Neural cell (in vitro differentiated cells): Measurements from ENCODE around the gene SCYL3. TPM values are rescaled to one million over a fixed set of nuclear protein-coding genes. Genes with fewer than 3 reads are reported as not detected.

Source experiments
- H2AFZ ChIP-seq: fragments of 200-600, 300-800 bp; sonication (generic), shearing (Covaris generic); 2 replicates; pipeline ENCODE4 v1.6.0; 2014; ENCODE audit warnings: low read depth, mild to moderate bottlenecking, antibody characterized with exemption, low read length, moderate library complexity
- H3F3A ChIP-seq: fragments of 200-600 bp; shearing (Covaris generic); 2 replicates; pipeline ENCODE4 v1.6.1; 2016; ENCODE audit warnings: mild to moderate bottlenecking, moderate library complexity, mixed read lengths, antibody characterized with exemption, low read length; ENCODE audit not compliant: insufficient read depth, poor library complexity, severe bottlenecking
- H3K27ac ChIP-seq: fragments of 200-600, 300-800 bp; sonication (generic), shearing (Covaris generic); 2 replicates; pipeline ENCODE4 v1.5.1; 2014; ENCODE audit warnings: mild to moderate bottlenecking, low read length, moderate library complexity
- H3K27me3 ChIP-seq: fragments of 300-800, 200-600 bp; sonication (generic), shearing (Covaris generic); 2 replicates; pipeline ENCODE4 v1.6.0; 2014; ENCODE audit warnings: mild to moderate bottlenecking, low read depth, low read length, moderate library complexity; ENCODE audit not compliant: insufficient read depth
- H3K36me3 ChIP-seq: fragments of 300-800, 200-600 bp; sonication (generic), shearing (Covaris generic); 2 replicates; pipeline ENCODE4 v1.5.1; 2014; ENCODE audit warnings: mild to moderate bottlenecking, antibody characterized with exemption, low read length, moderate library complexity; ENCODE audit not compliant: insufficient read depth
- H3K4me2 ChIP-seq: fragments of 300-800, 200-600 bp; sonication (generic), shearing (Covaris generic); 2 replicates; pipeline ENCODE4 v1.6.0; 2014; ENCODE audit warnings: mild to moderate bottlenecking, low read length
- H3K4me3 ChIP-seq: fragments of 300-800, 200-600 bp; sonication (generic), shearing (Covaris generic); 2 replicates; pipeline ENCODE4 v1.5.1; 2014; ENCODE audit warnings: mild to moderate bottlenecking, low read length, moderate library complexity
- H3K79me2 ChIP-seq: fragments of 200-600 bp; shearing (Covaris generic); replicated peaks from 2 replicates; pipeline ENCODE4 v1.6.0; 2014; ENCODE audit warnings: mild to moderate bottlenecking, low read length, moderate library complexity; ENCODE audit not compliant: insufficient read depth
- H3K9ac ChIP-seq: fragments of 300-800, 200-600 bp; sonication (generic), shearing (Covaris generic); 2 replicates; pipeline ENCODE4 v1.6.1; 2016; ENCODE audit warnings: mild to moderate bottlenecking, low read length, mixed read lengths
- H3K9me2 ChIP-seq: fragments of 200-600 bp; shearing (Covaris generic); 2 replicates; pipeline ENCODE4 v1.6.1; 2016; ENCODE audit warnings: mild to moderate bottlenecking, low read length, mixed read lengths; ENCODE audit not compliant: insufficient read depth
- H3K9me3 ChIP-seq: fragments of 200-600, 300-800 bp; sonication (generic), shearing (Covaris generic); 2 replicates; pipeline ENCODE4 v1.6.1; 2016; ENCODE audit warnings: mild to moderate bottlenecking, mixed run types, low read length, moderate library complexity, mixed read lengths
- H4K20me1 ChIP-seq: fragments of 200-600 bp; shearing (Covaris generic); 2 replicates; pipeline ENCODE4 v1.6.1; 2016; ENCODE audit warnings: mild to moderate bottlenecking, mixed run types; ENCODE audit not compliant: insufficient read depth
- CTCF ChIP-seq: fragments of 450-650 bp; IDR thresholded peaks from 2 replicates; pipeline ENCODE4 v1.5.1; 2014; ENCODE audit warnings: antibody characterized with exemption, mild to moderate bottlenecking, moderate library complexity; ENCODE audit not compliant: poor library complexity, severe bottlenecking
- EP300 ChIP-seq: fragments of 450-650 bp; conservative IDR thresholded peaks from 2 replicates; pipeline ENCODE4 v1.6.1; 2014; ENCODE audit warnings: antibody characterized with exemption, mild to moderate bottlenecking, moderate library complexity; ENCODE audit not compliant: poor library complexity, severe bottlenecking
- EZH2 ChIP-seq: fragments of 200-600, 300-800 bp; shearing (Covaris generic), sonication (generic); IDR thresholded peaks from 2 replicates; pipeline ENCODE4 v1.6.1; 2014; ENCODE audit warnings: antibody characterized with exemption, low read length, borderline replicate concordance, mild to moderate bottlenecking; ENCODE audit not compliant: insufficient read depth, poor library complexity, severe bottlenecking
- MXI1 ChIP-seq: fragments of 450-650 bp; conservative IDR thresholded peaks from 2 replicates; pipeline ENCODE4 v1.6.1; 2014; ENCODE audit warnings: antibody characterized with exemption, mild to moderate bottlenecking; ENCODE audit not compliant: poor library complexity, severe bottlenecking
- POLR2AphosphoS5 ChIP-seq: IDR thresholded peaks from 2 replicates; pipeline ENCODE4 v1.6.1; 2012
- RAD21 ChIP-seq: fragments of 450-650 bp; conservative IDR thresholded peaks from 2 replicates; pipeline ENCODE4 v1.6.1; 2014; ENCODE audit warnings: antibody characterized with exemption, mild to moderate bottlenecking, moderate library complexity
- REST ChIP-seq: IDR thresholded peaks from 2 replicates; pipeline ENCODE4 v1.6.1; 2012; ENCODE audit warnings: borderline replicate concordance
- TAF1 ChIP-seq: IDR thresholded peaks from 2 replicates; pipeline ENCODE4 v1.6.1; 2012; ENCODE audit warnings: low read depth
- polyA plus RNA-seq: library from polyadenylated mRNA; depleted of rRNA; stranded (reverse); fragments of >200 nt; gene quantifications from 2 replicates; pipeline ENCODE4 v1.2.3, GENCODE V29; 2014

The SCYL3 gene
- polyA plus RNA-seq, 1 donor from 2014 or later: 13.1 TPM

GRCh38 chr1:169849346-169850022 lies 44.2 kb downstream of the SCYL3 start:
- no peaks in the 10 kb centered on the region for H3K79me2 ChIP-seq
- no peaks in the 10 kb centered on the region for H3K27me3 ChIP-seq
- H3K9me2 ChIP-seq: no peaks in the 10 kb centered on the region
- peaks cover 4% of the 10 kb centered on the region for H3K36me3 ChIP-seq
- H3K9me3 ChIP-seq: no peaks in the 10 kb centered on the region
- H2AFZ ChIP-seq: no peak overlapping the region
- no peaks in the 10 kb centered on the region for H3F3A ChIP-seq
- H3K9ac ChIP-seq: no peak overlapping the region
- no peak overlapping the region for H3K4me3 ChIP-seq
- H3K4me2 ChIP-seq: no peak overlapping the region
- TF ChIP-seq TAF1: no peak
- no peak for TF ChIP-seq MXI1
- TF ChIP-seq REST: no peak
- TF ChIP-seq EP300: no peak
- TF ChIP-seq RAD21: no peak
- no peak for TF ChIP-seq POLR2AphosphoS5
- H4K20me1 ChIP-seq: no peaks in the 10 kb centered on the region
- H3K27ac ChIP-seq: no peak overlapping the region

GRCh38 chr1:169848456-169848855 lies 45.2 kb downstream of the SCYL3 start:
- Histone ChIP-seq H3K9ac (no peak overlapping the region), H4K20me1 (no peaks in the 10 kb centered on the region), H3K9me2 (no peaks in the 10 kb centered on the region), H3K27ac (no peak overlapping the region), H3K36me3 (peaks cover 4% of the 10 kb centered on the region), H3K4me3 (no peak overlapping the region), H3K4me2 (no peak overlapping the region), H3K27me3 (no peaks in the 10 kb centered on the region), H3K9me3 (no peaks in the 10 kb centered on the region), H3F3A (no peaks in the 10 kb centered on the region), H3K79me2 (no peaks in the 10 kb centered on the region), H2AFZ (no peak overlapping the region)
- TF ChIP-seq EP300 (no peak), CTCF (no peak), MXI1 (no peak), EZH2 (no peak), REST (no peak), TAF1 (no peak), POLR2AphosphoS5 (no peak), RAD21 (no peak)
